Breast epithelium (tissue), 4 donors: ENCODE measurements around the gene TMEM115. TPM values are rescaled to one million over a fixed set of nuclear protein-coding genes. Genes with fewer than 3 reads are reported as not detected.

Experiments
- DNase-seq, 2 donors: peaks; one replicate each; pipeline ENCODE4 v3.0.0-alpha.2; 2019; ENCODE audit warnings: low spot score in 2 of 2
- H3K27ac ChIP-seq, 2 donors: fragments of 200-600 bp; sonication (generic) in 1 of 2; one replicate each; pipeline ENCODE4 v1.5.1; 2016 to 2019; ENCODE audit warnings: mild to moderate bottlenecking in 1 of 2
- H3K27me3 ChIP-seq, 2 donors: fragments of 200-600 bp; sonication (generic) in 1 of 2; one replicate each; pipeline versions ENCODE4 v1.5.1 to v1.6.0; 2017 to 2019; ENCODE audit warnings: control low read depth in 1 of 2, mild to moderate bottlenecking in 1 of 2
- H3K36me3 ChIP-seq: fragments of 200-600 bp; one replicate; pipeline ENCODE4 v1.5.1; 2019
- H3K4me1 ChIP-seq, 2 donors: fragments of 200-600 bp; sonication (generic); one replicate each; pipeline ENCODE4 v1.5.1; 2016 to 2019; ENCODE audit warnings: control low read depth in 1 of 2
- H3K4me3 ChIP-seq, 3 donors: fragments of 200-600 bp; sonication (generic); 1 replicate in 2 of 3; 2 replicates in 1 of 3; pipeline ENCODE4 v1.5.1; 2016 to 2019; ENCODE audit warnings: mild to moderate bottlenecking in 3 of 3, moderate library complexity in 2 of 3
- H3K9me3 ChIP-seq, 2 donors: fragments of 200-600 bp; sonication (generic) in 1 of 2; one replicate each; pipeline ENCODE4 v1.5.1; 2016 to 2019; ENCODE audit warnings: control low read depth in 1 of 2
- POLR2A ChIP-seq: fragments of 450-650 bp; IDR thresholded peaks from one replicate; pipeline ENCODE4 v1.6.1; 2016; ENCODE audit warnings: antibody characterized with exemption, mild to moderate bottlenecking, moderate library complexity
- POLR2AphosphoS5 ChIP-seq, 3 donors: sonication (generic); formaldehyde crosslinking; IDR thresholded peaks; one replicate each; pipeline ENCODE4 v1.6.1; 2017; ENCODE audit warnings: antibody characterized with exemption in 3 of 3
- intact Hi-C: fragments of 100-400 bp; cut with DNase I; formaldehyde crosslinking; loops from one replicate; pipeline ENCODE4 v1.15.1; 2023; ENCODE audit warnings: low total_unique reads
- total RNA-seq, 3 donors: library from RNA; depleted of rRNA; stranded (reverse); fragments of >200 nt; gene quantifications; one replicate each; pipeline ENCODE4 v1.1.0, GENCODE V29; 2016
- TF ChIP-seq, protein P1 (sequence below), 3 donors: fragments of 450-650 bp; IDR thresholded peaks; one replicate each; pipeline ENCODE4 v1.5.1; 2016 to 2017; ENCODE audit warnings: antibody characterized with exemption in 3 of 3, mild to moderate bottlenecking in 3 of 3, moderate library complexity in 3 of 3

Gene TMEM115
- total RNA-seq, 3 donors from 2014 or later = 46.7 to 67.3 (median 47.9) TPM

DNA sequence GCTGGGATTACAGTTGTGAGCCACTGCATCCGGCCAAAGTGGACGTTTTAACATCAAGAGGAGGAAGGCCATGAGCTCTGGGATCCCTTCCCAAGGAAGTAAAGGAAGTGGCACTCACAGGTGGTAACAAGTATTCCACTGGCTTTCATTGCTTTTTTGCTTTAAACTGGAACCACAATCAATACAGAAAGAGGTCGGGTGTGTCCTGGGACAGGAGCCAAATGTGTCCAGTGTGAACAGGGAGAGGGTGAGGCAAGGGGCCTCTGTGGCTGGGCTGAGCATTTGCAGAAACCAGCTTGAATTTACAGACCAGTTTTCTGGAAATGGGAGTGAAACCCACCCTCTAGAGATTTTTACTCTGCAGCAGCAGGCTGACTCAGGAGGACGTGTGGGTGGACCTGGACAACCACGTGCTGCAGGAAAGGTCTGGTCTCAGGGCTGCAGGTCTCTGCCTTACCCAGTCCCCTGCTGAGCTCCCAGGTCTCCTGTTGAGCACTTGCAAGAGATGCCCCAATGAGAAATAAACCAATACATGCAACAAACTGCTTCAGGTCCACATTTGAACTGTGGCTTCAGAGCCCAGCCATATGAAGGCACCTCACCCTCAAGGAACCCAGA, 42.8 kb upstream of the TMEM115 start:
- Histone ChIP-seq H3K4me3 (no peak overlapping the region), H3K9me3 (no peaks in the 10 kb centered on the region), H3K27ac (no peak overlapping the region), H3K27me3 (no peaks in the 10 kb centered on the region), H3K36me3 (no peaks in the 10 kb centered on the region), H3K4me1 (no peaks in the 10 kb centered on the region)
- TF ChIP-seq, protein P1, sequence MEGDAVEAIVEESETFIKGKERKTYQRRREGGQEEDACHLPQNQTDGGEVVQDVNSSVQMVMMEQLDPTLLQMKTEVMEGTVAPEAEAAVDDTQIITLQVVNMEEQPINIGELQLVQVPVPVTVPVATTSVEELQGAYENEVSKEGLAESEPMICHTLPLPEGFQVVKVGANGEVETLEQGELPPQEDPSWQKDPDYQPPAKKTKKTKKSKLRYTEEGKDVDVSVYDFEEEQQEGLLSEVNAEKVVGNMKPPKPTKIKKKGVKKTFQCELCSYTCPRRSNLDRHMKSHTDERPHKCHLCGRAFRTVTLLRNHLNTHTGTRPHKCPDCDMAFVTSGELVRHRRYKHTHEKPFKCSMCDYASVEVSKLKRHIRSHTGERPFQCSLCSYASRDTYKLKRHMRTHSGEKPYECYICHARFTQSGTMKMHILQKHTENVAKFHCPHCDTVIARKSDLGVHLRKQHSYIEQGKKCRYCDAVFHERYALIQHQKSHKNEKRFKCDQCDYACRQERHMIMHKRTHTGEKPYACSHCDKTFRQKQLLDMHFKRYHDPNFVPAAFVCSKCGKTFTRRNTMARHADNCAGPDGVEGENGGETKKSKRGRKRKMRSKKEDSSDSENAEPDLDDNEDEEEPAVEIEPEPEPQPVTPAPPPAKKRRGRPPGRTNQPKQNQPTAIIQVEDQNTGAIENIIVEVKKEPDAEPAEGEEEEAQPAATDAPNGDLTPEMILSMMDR (IDR thresholded peaks at IDR 0.05) = no peak
- DNase-seq = no peak
- intact Hi-C loops = no loop called here

DNA sequence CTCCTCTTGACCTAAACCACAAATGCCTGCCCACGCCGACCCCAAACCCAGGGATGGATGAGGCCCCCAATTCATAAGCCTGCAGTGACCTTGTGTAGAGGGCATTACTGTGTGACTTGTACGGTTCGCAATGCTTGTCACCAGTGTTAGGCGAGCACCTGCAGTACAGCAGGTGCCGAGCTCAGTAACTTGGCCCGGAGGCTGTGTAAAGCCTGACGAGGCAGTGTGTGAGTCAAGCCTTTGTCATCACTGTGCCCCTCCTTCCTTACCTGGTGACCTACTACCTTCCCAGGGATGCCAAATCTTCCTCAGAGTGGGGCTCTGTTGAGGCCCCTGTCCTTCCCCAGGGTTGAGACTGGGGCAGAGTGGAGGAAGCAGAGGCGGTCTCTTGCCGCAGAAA, 37.2 kb upstream of the TMEM115 start:
- H3K27ac ChIP-seq = no peak overlapping the region
- intact Hi-C loops = no loop called here
- no peaks in the 10 kb centered on the region for H3K9me3 ChIP-seq
- no peaks in the 10 kb centered on the region for H3K36me3 ChIP-seq
- peaks cover 0 to 3% of the 10 kb centered on the region in 2 donors for H3K4me1 ChIP-seq
- DNase-seq = no peak
- H3K4me3 ChIP-seq = no peak overlapping the region
- no peaks in the 10 kb centered on the region for H3K27me3 ChIP-seq
- no peak for TF ChIP-seq POLR2A
- no peak for TF ChIP-seq POLR2AphosphoS5 (IDR thresholded peaks at IDR 0.05)
- TF ChIP-seq, protein P1 (IDR thresholded peaks at IDR 0.05) = no peak

DNA sequence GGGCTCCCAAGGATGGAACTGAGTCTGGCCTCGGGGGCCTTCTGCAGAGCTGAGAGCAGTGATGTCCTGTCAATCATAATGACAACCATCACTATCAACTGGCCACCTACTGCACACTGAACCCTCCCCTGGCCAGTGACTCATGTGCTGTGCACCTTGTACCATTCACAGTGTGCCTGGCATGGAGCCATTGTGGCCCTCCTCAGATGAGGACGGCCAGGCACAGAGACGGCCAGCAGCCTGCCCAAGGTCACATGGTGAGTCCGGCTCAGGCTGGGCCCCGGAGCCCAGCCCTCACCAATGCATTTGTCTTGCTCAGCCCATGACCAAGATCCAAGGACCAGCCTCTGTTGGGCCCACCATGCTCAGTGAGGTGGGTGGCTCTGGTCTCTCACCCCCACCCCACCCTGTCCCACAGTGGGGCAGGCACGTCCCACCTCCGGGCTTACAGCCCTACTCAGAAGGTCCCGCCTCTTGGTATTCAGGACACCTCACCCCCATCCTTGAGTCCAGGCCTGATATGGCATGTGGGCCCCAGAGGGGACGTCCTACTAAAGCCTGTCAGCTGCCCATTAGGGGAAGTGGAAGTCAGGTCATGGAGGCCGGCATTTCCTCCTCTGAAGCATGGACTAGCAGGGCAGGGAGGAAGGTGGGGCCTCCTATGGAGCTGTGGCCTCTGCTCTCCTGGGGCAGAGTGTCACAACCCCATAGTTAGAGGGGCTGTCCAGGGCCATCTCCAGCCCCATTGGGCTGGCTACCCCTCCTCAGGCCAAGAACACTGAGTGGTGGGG, 35.9 kb upstream of the TMEM115 start:
- DNase-seq = no peak
- no peaks in the 10 kb centered on the region for H3K36me3 ChIP-seq
- peaks cover 0 to 10% of the 10 kb centered on the region in 2 donors for H3K4me1 ChIP-seq
- intact Hi-C loops = no loop called here
- TF ChIP-seq POLR2A = no peak
- TF ChIP-seq POLR2AphosphoS5 (IDR thresholded peaks at IDR 0.05) = no peak
- TF ChIP-seq, protein P1 (IDR thresholded peaks at IDR 0.05) = no peak
- H3K4me3 ChIP-seq = no peak overlapping the region
- H3K27me3 ChIP-seq = no peaks in the 10 kb centered on the region
- no peak overlapping the region for H3K27ac ChIP-seq
- H3K9me3 ChIP-seq = no peaks in the 10 kb centered on the region

DNA sequence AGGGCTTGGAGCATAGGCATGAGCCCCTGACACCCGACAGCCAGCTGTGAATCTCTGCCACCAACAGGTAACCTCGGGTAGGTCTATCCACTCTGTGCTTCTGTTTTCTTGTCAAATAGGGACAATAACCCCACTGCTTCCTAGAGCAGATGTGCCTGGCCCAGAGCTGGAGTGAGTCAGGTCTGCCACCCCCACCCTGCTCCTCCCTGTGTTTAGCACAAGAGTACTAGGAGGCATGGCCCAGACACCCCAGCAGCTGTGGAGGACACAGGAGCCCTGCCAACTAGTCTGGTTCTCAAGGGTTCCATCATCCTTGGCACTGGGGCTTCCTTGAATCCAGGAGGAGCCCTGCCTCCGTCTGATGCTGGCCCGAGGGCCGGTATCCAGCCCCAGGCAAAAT, 33.7 kb upstream of the TMEM115 start:
- DNase-seq = no peak
- H3K9me3 ChIP-seq = no peaks in the 10 kb centered on the region
- no peak overlapping the region for H3K4me3 ChIP-seq
- H3K36me3 ChIP-seq = no peaks in the 10 kb centered on the region
- H3K4me1 ChIP-seq = peaks cover 0 to 10% of the 10 kb centered on the region in 2 donors
- TF ChIP-seq POLR2A = no peak
- TF ChIP-seq POLR2AphosphoS5 (IDR thresholded peaks at IDR 0.05) = no peak
- TF ChIP-seq, protein P1 (IDR thresholded peaks at IDR 0.05) = no peak
- no peaks in the 10 kb centered on the region for H3K27me3 ChIP-seq
- H3K27ac ChIP-seq = no peak overlapping the region
- intact Hi-C loops = no loop called here

DNA sequence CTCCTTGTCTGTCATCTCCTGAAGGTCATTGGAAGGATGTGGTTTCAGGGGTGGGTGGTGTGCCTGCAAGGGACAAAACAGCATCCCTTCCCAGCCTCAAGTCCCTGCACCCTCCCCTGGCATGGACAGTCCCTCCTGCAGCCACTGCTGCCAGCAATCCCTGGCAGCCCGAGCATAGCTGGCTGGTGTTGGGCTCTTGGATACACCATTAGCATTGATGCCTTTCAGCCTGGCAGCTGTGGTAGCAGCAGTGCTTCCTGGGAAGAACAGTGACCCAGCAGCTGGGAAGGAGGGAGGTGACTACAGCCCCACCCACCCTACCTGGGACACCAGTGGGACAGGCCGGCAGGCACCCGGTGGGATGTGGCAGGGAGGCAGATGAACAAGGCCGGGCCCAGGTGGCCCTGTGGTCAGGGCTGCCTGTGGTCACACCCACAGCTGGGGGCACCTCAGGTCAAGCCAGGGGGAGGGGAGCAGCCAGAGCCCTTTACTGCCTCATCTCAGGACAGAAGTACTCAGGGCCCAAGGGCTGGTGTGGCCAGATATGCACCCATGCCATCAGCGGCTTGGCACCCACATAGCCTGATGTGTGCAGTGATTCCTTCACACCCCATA, 32.9 kb upstream of the TMEM115 start:
- Histone ChIP-seq H3K4me3 (no peak overlapping the region), H3K36me3 (no peaks in the 10 kb centered on the region), H3K4me1 (peaks cover 0 to 10% of the 10 kb centered on the region in 2 donors), H3K27ac (peak overlapping the region; percentile 25 to 55), H3K9me3 (no peaks in the 10 kb centered on the region), H3K27me3 (no peaks in the 10 kb centered on the region)
- intact Hi-C loops = no loop called here
- peak in 1 of 2 donors; percentile 42 for DNase-seq
- TF ChIP-seq, protein P1 (IDR thresholded peaks at IDR 0.05) = no peak
- no peak for TF ChIP-seq POLR2AphosphoS5 (IDR thresholded peaks at IDR 0.05)
- no peak for TF ChIP-seq POLR2A
